Stimulated activated CD8-positive, alpha-beta memory T cell treated with anti-CD3 and anti-CD28 coated beads, Interleukin-2, amount 100 ng/mL, for 48 hours (primary cell): ENCODE data around the gene TAF15.

Experiments used
- DNase-seq, 2 donors: peaks; one replicate each; pipeline ENCODE4 v3.0.0-alpha.2; 2020; ENCODE audit warnings: low read depth in 2 of 2

TAF15 gene

DNA sequence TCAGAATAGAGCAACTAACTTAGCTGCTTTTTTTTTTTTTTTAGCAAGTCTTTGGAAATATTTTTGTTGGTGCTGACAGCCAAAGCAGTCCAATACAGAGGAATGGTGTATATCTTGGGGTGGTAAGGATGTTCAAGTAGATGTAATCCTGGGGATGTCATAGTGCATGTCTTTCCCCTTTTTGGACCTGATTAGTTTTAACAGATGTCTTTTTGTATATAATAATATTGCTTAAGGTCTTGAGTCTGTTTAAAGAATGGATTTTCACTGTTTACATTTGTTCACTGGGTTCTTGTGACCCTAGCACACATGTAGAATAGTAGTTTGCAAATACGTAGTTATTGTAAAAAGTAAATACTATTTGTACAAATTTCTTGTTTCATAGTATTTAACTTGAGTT lies 7.9 kb downstream of the TAF15 start:
- DNase-seq, result no peak

DNA sequence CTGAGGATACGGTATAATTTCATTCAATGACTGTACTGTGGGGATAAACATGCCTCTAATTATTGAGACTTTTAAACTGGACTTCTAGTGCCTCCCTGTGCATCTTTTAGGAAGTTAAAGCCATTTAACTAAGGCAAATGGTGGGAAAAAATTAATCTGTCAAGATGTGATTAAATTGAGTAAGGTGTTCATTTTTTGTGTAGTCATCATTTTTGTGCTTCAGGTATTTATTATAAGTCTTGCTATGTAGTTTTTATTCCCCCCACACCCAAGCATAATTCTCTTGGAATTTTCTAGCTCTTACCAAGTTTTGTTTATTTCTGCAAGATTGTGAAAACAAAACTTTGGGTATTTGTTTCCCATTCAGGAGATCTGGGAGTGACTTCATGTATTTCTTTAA lies 10.2 kb downstream of the TAF15 start:
- no peak for DNase-seq

DNA sequence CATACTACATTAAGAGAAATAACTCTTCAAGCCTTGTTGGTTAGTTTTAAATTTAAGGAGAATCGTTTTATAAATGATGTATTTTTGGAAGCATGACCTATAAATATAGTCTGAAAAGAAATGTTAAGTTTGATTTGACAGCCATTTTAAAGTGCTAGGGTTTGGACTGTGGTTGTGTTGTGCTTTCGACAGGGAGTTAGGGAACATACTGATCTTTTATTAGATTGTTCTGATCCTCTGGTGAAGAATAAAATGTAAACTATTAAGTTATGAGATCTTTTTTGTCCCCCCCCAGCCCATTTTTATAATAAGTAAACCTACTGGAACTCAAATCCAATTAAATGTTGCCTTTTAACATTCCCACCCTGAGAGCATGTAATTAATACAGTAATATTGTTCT lies 12.0 kb downstream of the TAF15 start:
- no peak for DNase-seq

DNA sequence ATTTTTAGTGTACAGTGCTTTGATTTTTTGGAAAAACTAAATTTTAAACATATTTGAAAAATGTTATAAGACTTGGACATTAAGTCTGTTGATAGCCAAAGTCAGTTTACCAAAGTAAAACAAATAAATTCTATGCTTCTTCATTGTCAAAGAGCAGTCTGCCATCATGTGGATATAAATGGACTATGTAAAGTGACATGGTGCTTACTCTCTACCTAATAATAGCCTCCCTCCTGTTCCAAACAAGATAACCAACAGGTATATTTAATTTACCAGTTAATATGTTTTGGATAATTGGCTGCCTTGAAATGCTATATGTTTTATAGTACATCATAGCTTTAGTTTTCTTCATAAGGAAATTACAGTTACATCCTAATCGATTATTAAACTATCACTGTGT lies 15.9 kb downstream of the TAF15 start:
- DNase-seq, result no peak

DNA sequence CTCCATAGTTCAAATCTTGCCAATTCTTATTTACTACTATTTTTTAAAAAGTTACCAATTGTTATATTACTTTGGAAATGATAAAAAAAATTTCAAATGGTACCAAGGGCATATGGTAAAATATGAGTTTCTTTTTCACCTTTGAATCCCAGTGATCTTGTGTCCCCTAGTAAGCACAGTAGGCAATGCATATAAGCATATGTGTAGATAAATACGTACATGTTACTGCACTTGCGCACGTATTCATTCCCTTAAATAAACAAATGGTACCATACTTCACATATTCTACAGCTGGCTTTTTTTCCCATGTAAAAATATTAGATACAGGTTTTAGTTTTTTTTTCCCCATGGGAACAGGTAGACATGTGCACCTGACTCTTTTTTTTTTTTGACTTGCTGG lies 31.8 kb downstream of the TAF15 start:
- no peak for DNase-seq

DNA sequence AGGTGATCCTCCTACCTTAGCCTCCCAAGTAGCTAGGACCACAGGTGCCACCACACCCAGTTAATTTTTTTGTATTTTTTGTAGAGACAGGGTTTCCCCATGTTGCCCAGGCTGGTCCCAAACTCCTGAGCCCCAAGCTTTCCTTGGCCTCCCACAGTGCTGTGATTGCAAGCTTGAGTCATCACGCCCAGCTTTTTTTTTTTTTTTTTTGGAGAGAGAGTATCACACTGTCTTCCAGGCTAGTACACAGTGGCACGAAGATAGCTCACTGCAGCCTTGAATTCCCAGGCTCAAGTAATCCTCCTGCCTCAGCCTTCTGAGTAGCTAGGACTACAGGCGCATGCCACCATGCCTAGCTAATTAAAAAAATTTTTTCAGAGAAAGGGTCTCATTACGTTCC lies 32.2 kb downstream of the TAF15 start:
- DNase-seq, result no peak

DNA sequence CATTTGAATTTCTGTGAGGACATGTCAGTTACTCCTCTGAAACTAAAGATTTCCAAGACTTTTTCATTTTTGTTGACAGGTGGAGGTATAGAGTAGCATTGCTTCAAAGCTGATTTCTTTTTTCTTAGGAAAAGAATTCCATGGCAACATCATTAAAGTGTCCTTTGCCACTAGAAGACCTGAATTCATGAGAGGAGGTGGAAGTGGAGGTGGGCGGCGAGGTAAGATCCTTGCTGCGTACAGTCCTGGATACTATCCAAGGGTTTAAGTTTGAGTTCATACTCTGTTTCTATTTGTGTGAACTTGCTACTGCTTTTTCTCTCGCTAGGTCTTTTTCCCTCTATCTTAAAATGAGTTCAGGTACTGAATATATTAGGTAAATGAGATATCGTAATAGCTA lies 33.0 kb downstream of the TAF15 start:
- no peak for DNase-seq

DNA sequence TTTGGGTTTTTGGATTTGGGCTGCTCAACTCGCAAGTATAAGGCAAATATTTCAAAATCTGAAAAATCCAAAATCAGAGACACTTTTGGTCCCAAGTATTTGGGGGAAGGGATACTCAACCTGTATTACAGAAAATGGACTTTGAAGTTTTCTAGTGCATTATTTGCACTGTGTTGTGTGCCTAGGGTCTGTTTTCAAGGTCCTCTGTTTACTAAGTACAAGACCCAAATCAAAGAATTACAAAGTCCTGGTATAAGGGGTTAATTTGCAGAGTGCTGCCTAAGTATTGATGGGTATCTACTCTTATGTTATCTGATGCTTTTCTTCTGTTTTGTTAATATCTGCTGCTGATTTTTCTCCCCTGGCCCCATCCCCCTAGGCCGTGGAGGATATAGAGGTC lies 34.4 kb downstream of the TAF15 start:
- no peak for DNase-seq

DNA sequence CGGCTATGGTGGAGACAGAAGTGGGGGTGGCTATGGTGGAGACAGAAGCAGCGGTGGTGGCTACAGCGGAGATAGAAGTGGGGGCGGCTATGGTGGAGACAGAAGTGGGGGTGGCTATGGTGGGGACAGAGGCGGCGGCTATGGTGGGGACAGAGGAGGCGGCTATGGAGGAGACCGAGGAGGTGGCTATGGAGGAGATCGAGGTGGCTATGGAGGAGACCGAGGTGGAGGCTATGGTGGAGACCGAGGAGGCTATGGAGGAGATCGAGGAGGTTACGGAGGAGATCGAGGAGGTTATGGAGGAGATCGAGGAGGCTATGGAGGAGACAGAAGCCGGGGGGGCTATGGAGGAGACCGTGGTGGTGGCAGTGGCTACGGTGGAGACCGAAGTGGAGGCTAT lies 35.3 kb downstream of the TAF15 start:
- no peak for DNase-seq

DNA sequence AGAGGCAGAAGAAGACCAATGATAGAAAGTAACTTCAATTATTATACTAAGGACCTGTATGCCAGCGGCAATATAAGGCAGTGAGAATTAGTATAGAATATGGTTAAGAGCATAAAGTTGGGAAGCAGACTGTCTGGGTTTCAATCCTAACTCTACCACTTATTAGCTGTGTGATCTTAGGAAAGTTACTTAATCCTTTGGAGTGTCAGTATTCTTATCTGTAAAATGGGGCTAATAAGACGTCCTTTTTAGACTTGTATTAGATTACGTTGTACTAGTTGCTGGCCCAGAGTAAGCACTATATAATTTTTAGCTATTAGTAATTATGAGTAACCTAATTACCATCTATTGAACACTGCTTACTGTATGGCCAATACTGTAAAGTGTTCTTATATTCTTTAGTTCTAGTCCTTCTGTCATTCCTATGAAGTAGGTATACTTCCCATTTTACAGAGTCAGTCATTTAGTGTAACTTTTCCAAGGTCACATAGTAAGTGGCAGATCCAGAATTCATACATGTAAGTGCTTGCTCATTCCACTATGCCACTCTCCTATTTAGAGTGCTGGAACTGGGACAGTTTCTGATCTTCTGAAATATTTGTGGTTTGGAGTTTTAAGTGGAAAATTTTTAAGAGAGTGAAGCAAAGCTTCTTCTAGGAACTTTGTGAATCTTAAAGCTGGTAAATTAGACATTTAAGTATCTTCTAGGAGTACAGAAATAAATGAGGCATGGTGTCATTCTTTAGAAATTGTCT lies 36.9 kb downstream of the TAF15 start:
- DNase-seq, result no peak

DNA sequence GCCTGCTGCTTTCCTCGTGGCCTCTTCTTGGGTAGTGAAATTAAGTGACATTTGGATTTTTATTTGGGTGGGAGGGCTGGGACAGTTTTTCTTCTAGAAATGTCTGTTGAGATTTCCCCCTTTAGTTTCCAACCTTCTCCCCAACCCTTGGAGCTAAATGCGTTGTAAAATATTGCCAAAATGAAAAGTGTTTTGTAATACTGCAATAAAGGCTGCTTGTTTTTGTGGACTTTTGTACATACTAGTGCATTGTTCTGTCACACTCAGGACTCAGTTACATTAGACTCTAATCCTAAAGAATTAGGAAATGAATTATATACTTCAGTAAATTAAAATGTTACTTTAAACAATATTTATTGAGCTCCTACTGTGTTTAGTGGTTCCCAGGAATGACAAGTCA lies 37.7 kb downstream of the TAF15 start:
- no peak for DNase-seq

DNA sequence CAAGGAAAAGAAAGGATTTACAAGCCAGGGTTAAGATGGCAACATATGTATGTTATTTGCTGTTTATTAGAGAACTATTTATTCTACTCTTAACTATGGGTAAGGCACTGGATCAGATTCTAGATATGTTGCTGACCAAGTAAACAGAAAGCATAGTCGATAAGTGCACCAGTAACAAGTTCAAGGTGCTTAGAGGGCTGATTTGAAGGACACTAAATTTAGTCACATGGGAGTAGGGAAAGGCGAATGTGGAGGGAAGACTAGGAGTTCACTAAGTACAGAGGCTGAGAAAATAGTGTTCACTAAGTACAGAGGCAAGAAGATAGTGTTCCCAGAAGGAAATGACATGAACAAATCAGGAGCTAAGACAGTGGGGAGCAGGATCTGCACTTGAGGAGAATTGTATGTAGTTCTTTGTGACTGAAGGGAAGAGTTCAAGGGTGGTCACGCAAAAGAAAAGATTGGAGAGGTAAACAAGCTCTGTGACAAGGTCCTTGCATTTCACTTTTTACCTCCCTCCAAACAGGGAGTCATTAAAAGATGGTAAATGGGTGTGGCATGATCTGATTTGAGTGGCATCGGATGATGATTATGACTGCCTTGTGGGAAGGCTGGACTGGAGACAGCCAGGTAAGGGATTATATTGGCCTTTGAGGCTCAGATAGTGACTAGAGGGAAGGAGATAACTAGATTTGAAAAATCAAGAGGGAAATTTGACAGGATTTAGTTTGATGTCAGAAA lies 38.5 kb downstream of the TAF15 start:
- no peak for DNase-seq

DNA sequence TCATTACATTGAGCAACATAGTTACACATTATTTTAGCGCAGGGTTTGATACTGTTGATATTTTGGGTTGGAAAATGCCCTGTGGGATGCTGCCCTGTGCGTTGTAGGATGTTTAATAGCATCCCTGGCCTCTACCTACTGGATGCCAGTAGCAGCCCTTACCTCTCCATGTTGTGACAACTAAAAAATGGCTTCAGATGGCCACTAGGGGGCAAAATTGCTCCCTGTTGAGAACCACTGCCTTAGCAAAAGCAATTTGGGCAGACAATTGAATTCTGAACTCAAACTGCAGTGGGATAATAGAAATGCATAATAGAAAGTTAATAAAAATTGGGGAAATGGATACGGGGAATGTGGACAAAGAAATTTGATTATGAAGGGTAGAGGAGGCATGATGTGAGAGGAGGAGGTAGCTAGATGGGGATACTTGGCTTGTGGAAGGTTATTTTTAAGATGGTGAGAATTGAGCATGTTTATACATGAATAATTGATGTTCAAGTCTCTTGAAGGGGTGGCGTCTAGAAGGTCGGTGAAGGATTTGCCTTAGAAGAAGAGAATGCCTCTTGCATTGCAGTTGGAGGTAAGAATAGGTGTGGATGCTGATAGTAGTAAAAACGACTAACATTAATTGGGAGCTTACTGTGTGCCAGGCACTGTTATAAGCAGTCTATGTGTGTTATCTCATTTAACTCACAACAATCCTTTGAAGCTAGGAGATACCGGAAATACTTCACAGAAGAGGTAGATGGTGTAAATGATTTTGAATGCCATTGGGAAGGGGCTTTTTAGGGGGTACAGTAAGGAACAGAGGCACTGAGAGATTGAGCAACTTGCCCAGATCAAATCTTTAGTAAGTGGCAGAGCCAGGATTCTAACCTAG lies 40.4 kb downstream of the TAF15 start:
- DNase-seq, result peak; percentile 18 to 26

DNA sequence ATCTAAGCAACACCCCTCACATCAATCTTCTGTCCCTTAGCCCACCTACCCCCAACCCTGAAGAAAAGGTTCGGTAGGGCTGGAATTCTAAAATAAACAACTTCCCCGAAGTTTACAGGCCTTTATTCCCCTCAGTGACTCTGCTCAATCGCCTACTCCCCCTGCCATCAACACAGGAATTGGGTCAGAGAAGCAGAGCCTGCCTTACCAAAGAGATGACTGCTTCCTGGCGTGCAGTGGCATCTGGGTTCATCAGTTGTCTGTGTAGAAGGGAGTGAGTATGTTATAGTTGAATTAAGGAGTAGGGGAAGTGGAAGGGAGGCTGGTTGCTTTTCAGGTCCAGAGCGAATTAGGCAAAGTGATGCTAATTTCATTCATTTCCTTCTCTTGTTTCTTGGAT lies 46.7 kb downstream of the TAF15 start:
- DNase-seq, result no peak

DNA sequence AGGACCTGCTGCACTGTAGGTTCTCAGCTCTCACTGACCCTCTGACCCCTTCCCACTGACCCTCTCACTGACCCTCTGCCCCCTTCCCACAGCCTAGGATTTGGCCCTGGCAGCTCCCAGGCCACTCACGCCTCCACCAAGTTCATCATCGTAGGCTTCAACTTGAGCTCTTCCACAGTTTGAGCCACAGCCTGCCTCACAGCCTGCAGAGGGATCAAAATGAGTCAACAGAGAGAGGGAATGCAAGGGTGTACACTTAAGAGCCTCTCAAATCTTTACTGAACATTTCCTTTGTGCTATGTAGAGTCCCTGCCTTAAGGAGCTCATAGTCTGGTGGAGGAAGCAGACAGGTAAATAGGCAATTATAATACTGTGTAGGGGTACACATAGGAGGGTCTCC lies 47.3 kb downstream of the TAF15 start:
- no peak for DNase-seq

DNA sequence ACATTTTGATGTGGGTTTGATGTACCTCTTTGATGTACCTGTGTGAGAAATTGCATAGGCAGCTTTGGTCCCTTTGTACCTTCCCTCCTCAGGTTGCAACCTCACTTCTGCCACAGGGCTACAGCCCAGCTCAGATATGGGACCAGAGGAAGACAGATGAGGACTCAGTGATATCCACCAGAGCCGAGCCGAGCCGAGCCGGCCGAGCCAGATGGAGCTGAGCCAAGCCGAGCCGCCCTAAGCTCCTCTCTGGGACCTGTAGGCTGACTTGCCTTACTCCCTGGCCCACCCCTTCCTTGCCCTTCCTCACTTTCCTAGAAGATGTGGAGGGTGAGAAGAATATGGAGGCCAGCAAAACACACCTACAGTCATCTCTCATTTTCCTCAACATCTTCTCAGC lies 55.6 kb downstream of the TAF15 start:
- DNase-seq, result no peak

DNA sequence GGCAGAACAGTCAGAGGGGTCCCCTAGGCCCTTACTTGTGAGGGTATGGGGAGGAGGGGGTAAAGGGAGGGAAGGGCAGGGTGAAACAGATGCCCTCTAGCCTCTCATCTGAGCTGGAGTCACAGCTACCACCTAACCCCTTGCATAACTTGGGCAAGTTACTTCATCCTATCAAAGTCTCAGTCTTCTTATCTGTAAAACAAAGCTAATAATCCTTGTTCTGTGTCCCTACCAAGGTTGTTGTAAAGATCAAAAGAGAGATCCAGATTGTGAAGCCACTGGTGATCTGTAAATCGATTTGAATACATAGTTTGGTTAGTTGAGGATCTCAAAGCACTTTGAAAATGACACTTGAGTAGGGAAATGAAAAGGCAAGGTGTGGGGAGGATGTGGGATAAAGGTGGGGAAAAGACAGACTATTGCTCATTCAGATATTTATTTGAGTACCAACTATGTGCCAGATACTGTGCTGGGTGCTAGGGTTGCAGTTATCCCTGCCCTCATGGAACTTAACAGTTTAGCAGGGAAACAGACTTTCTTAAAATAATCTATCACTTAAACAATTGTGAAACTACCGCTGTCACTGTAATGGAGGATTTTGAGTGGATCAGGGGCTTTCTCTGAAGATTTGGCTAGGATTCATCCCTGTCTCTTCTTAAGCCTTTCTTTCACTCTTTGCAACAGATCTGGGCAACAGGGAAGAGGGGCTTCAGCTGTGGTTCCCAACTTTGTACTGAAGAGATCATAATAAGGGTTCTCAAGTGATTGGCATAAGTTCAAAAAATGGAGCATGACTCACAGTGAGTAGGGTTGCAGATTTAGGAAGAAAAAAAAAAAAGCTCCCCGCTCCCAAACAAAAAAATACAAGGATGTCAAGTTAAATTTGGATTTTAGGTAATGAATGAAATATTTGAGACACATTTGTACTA lies 56.4 kb downstream of the TAF15 start:
- DNase-seq, result no peak

DNA sequence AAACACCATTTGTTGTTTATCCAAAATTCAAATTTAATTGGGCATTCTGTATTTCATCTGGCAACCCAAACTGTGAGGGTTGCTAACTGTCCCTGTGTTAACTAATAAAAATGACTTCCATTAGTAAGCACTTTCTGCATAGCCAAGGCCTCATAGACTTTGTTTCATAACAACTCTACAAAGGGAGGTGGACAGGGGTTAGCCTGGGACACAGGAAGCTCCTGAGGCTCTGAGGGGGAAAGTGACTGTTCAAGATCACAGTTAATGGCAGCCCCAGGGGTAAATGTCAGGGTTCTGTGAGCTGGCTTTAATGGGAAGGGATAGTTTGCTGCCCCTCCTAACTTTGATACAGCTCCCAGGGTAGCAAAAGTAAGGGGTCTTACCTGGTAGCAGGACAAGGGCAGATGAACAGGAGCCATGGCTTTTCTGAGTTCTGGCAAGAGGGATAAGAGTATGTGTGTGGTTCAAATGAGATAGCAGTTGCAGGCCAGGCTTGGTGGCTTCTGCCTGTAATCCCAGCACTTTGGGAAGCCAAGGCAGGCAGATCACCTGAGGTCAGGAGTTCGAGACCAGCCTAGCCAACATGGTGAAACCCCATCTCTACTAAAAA lies 57.2 kb downstream of the TAF15 start:
- no peak for DNase-seq

DNA sequence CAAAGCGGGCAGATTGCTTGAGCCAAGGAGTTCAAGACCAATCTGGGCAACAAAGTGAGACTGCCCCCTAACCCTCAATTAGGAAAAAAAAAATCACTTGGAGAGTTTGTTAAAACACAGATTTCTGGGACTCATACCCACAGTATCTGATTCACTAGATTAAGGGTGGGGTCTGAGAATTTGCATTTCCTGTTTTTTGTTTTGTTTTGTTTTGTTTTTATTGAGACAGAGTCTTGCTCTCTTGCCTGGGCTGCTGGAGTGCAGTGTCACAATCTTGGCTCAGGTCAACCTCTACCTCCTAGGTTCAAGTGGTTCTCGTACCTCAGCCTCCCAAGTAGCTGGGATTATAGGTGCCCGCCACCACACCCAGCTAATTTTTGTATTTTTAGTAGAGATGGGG lies 58.3 kb downstream of the TAF15 start:
- no peak for DNase-seq

DNA sequence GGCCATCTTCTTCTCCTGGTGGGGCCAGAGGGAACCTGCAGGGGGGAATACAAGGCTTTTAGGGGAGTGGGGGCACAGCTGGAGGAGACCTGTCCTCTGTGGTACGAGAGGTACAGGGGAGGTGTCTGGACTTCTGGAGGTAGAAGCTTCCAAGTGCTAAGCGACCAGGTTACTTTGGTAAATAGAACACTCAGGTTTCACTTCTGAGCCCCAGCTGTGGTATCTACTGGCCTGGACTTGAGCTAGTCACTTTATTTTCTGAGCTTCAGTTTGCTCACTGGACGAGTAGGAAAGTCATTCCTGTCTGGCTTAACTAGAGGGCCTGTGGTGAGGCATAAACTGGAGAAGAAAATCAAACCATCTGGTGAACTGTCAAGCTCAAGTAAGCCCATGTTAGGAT lies 59.5 kb downstream of the TAF15 start, which contains the start of gene HEATR9:
Gene HEATR9, minus strand, starts transcription at position 155 of the 400 bp plus-strand sequence. Its CDS starts 149 bp downstream, at position 6.
- no peak for DNase-seq
